Keratinocyte (primary cell): ENCODE data around the gene CCDC12. TPM values are rescaled to one million over a fixed set of nuclear protein-coding genes. Genes with fewer than 3 reads are reported as not detected.
A peak's percentile ranks its signal among the peaks of the same experiment; 100 is the strongest.

Experiments
- DNase-seq: peaks from one replicate; pipeline ENCODE4 v3.0.0-alpha.2; 2011; ENCODE audit warnings: low read depth, missing footprints, low spot score
- FAIRE-seq: peaks from 2 replicates; lab custom pipeline; 2011; peaks lifted over from hg19 to GRCh38; lab: Jason Lieb, UNC
- H2AFZ ChIP-seq: 2 replicates; pipeline ENCODE4 v1.6.0; 2012; ENCODE audit warnings: low read length, control low read depth, inconsistent platforms; ENCODE audit not compliant: control insufficient read depth
- H3K27ac ChIP-seq: 2 replicates; pipeline ENCODE4 v1.5.1; 2011; ENCODE audit warnings: low read length; ENCODE audit not compliant: control insufficient read depth, insufficient read depth
- H3K27me3 ChIP-seq: 3 replicates; pipeline ENCODE4 v1.6.0; 2011; ENCODE audit warnings: low read length; ENCODE audit not compliant: control insufficient read depth, insufficient read depth; ENCODE audit errors: extremely low read depth
- H3K36me3 ChIP-seq, 2 experiments: 2 replicates in 1 of 2; 3 replicates in 1 of 2; pipeline ENCODE4 v1.5.1; 2011; ENCODE audit warnings: low read length in 2 of 2, mild to moderate bottlenecking in 1 of 2; ENCODE audit not compliant: control insufficient read depth in 2 of 2, insufficient read depth in 2 of 2; ENCODE audit errors: extremely low read depth in 1 of 2
- H3K4me1 ChIP-seq: 3 replicates; pipeline ENCODE4 v1.5.1; 2011; ENCODE audit warnings: low read length; ENCODE audit not compliant: control insufficient read depth, insufficient read depth; ENCODE audit errors: extremely low read depth
- H3K4me2 ChIP-seq: 3 replicates; pipeline ENCODE4 v1.6.0; 2011; ENCODE audit warnings: low read depth, low read length; ENCODE audit not compliant: control insufficient read depth, insufficient read depth; ENCODE audit errors: extremely low read depth
- H3K4me3 ChIP-seq, 3 experiments: fragments of 200-600 bp in 1 of 3; sonication (generic) in 1 of 3; 2 replicates in 2 of 3; 3 replicates in 1 of 3; pipeline ENCODE4 v1.5.1; 2011 to 2016; ENCODE audit warnings: low read length in 3 of 3, mild to moderate bottlenecking in 3 of 3, control low read depth in 2 of 3, inconsistent platforms in 1 of 3, low read depth in 1 of 3, mixed read lengths in 1 of 3, mixed run types in 1 of 3, moderate library complexity in 1 of 3; ENCODE audit not compliant: control insufficient read depth in 2 of 3, insufficient read depth in 2 of 3; ENCODE audit errors: extremely low read depth in 1 of 3
- H3K79me2 ChIP-seq: 2 replicates; pipeline ENCODE4 v1.6.0; 2012; ENCODE audit warnings: low read length; ENCODE audit not compliant: control insufficient read depth, insufficient read depth
- H3K9ac ChIP-seq: 3 replicates; pipeline ENCODE4 v1.6.0; 2011; ENCODE audit warnings: low read length; ENCODE audit not compliant: control insufficient read depth, insufficient read depth; ENCODE audit errors: extremely low read depth
- H3K9me1 ChIP-seq: 3 replicates; pipeline ENCODE4 v1.6.0; 2011; ENCODE audit warnings: low read length; ENCODE audit not compliant: control insufficient read depth, insufficient read depth; ENCODE audit errors: extremely low read depth
- H3K9me3 ChIP-seq: 2 replicates; pipeline ENCODE4 v1.5.1; 2012; ENCODE audit warnings: low read depth, low read length; ENCODE audit not compliant: control insufficient read depth
- H4K20me1 ChIP-seq: 3 replicates; pipeline ENCODE4 v1.6.0; 2011; ENCODE audit warnings: low read length; ENCODE audit not compliant: control insufficient read depth, insufficient read depth; ENCODE audit errors: extremely low read depth
- EZH2 ChIP-seq: IDR thresholded peaks from one replicate; pipeline ENCODE4 v1.6.1; 2012; ENCODE audit warnings: inconsistent platforms, mild to moderate bottlenecking, low read length, moderate library complexity
- dilution Hi-C: fragments of 300-500 bp; cut with MboI; formaldehyde crosslinking; loops from one replicate; pipeline ENCODE4 v1.7.0; 2020; ENCODE audit warnings: low sequenced_read_pairs; ENCODE audit not compliant: extremely low pct_ligation_motif_present
- polyA plus RNA-seq, 5 experiments: library from polyadenylated mRNA; depleted of rRNA in 3 of 5; stranded (reverse) in 3 of 5; stranded (forward) in 1 of 5; unstranded in 1 of 5; fragments of >200 nt; gene quantifications; 1 replicate in 1 of 5; 2 replicates in 3 of 5; 3 replicates in 1 of 5; pipeline versions ENCODE4 v1.2.1 to v1.2.3, GENCODE V29; 2011 to 2012; ENCODE audit warnings: missing spikeins in 2 of 5, low read depth in 1 of 5, low replicate concordance in 1 of 5
- TF ChIP-seq, protein P1 (sequence below), 3 experiments: IDR thresholded peaks in 1 of 3; conservative IDR thresholded peaks in 1 of 3; optimal IDR thresholded peaks in 1 of 3; 2 replicates in 2 of 3; 3 replicates in 1 of 3; pipeline versions ENCODE3 to v1.5.1; 2011; ENCODE audit warnings: low read length in 3 of 3, mild to moderate bottlenecking in 3 of 3, moderate library complexity in 2 of 3, control low read depth in 1 of 3, inconsistent platforms in 1 of 3; ENCODE audit not compliant: insufficient read depth in 2 of 3; ENCODE audit errors: extremely low read depth in 1 of 3

CCDC12 gene
- polyA plus RNA-seq, 1 donor (not counting 4 experiments of a cell fraction or from before 2014, with no cell fraction given) = 27.5 TPM

DNA sequence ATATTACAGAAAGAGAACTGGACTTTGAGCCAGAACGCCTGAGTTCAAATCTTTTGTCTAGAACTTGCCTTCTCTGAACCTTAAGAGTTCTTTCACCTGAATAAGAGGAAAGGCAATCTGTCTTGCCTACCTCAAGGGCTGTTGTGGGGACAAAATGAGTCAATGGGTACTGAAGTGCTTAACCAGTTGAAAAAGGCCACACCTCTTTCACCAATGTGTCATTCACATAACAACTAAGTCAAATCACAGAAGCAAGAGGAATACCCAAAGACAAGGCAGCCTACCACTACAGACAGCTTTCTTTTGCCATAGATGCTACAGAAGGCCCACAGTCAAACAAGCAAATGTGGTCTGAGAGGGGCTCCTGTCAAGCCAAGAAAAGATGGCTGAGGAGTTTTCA is 42.7 kb upstream of the CCDC12 start:
- Histone ChIP-seq H3K79me2 (peaks cover 9% of the 10 kb centered on the region), H3K27ac (no peak overlapping the region), H3K4me3 (no peak overlapping the region), H3K9me3 (no peaks in the 10 kb centered on the region), H3K9ac (no peak overlapping the region), H2AFZ (no peak overlapping the region), H3K9me1 (no peaks in the 10 kb centered on the region), H3K36me3 (peaks cover 6 to 23% of the 10 kb centered on the region in 2 experiments), H3K4me1 (peaks cover 20% of the 10 kb centered on the region), H3K27me3 (no peaks in the 10 kb centered on the region), H4K20me1 (peaks cover 4% of the 10 kb centered on the region), H3K4me2 (no peak overlapping the region)
- DNase-seq (no peak), FAIRE-seq (peak; percentile 46)
- dilution Hi-C loops = no loop called here
- TF ChIP-seq, protein P1, sequence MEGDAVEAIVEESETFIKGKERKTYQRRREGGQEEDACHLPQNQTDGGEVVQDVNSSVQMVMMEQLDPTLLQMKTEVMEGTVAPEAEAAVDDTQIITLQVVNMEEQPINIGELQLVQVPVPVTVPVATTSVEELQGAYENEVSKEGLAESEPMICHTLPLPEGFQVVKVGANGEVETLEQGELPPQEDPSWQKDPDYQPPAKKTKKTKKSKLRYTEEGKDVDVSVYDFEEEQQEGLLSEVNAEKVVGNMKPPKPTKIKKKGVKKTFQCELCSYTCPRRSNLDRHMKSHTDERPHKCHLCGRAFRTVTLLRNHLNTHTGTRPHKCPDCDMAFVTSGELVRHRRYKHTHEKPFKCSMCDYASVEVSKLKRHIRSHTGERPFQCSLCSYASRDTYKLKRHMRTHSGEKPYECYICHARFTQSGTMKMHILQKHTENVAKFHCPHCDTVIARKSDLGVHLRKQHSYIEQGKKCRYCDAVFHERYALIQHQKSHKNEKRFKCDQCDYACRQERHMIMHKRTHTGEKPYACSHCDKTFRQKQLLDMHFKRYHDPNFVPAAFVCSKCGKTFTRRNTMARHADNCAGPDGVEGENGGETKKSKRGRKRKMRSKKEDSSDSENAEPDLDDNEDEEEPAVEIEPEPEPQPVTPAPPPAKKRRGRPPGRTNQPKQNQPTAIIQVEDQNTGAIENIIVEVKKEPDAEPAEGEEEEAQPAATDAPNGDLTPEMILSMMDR (optimal IDR thresholded peaks at IDR 0.05 in 1 of 3, IDR thresholded peaks at IDR 0.05 in 1 of 3, conservative IDR thresholded peaks at IDR 0.05 in 1 of 3; ENCODE audit: extremely low read depth in 1 of 3, insufficient read depth in 2 of 3, low read length in 3 of 3) = no peak
- TF ChIP-seq EZH2 = no peak

DNA sequence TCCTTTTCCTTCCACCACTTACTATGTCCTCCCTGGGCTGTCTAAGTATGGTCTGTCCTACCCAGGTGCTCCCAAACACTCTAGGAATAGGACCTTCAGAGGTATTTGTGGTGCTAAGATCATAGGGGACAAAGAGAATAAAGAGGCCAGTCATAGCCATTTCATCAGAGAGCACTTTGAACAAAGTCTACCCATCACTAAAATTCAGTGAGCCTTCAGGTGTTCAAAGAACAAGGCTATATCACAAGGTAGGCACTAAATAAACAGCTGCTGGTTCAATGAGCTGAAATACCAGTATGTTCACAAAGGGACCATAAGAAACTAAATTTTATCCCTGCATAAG is 41.7 kb upstream of the CCDC12 start:
- TF ChIP-seq, protein P1 (optimal IDR thresholded peaks at IDR 0.05 in 1 of 3, IDR thresholded peaks at IDR 0.05 in 1 of 3, conservative IDR thresholded peaks at IDR 0.05 in 1 of 3; ENCODE audit: extremely low read depth in 1 of 3, insufficient read depth in 2 of 3, low read length in 3 of 3) = no peak
- no peak for TF ChIP-seq EZH2
- FAIRE-seq = no peak
- H3K4me3 ChIP-seq = no peak overlapping the region
- no peak overlapping the region for H3K9ac ChIP-seq
- peaks cover 9% of the 10 kb centered on the region for H3K79me2 ChIP-seq
- dilution Hi-C loops = no loop called here
- H3K4me2 ChIP-seq = no peak overlapping the region
- no peak overlapping the region for H3K27ac ChIP-seq
- peaks cover 6 to 23% of the 10 kb centered on the region in 2 experiments for H3K36me3 ChIP-seq
- H4K20me1 ChIP-seq = peaks cover 4% of the 10 kb centered on the region
- no peaks in the 10 kb centered on the region for H3K9me1 ChIP-seq
- no peaks in the 10 kb centered on the region for H3K27me3 ChIP-seq
- DNase-seq = no peak
- no peaks in the 10 kb centered on the region for H3K9me3 ChIP-seq
- H2AFZ ChIP-seq = no peak overlapping the region
- H3K4me1 ChIP-seq = peaks cover 20% of the 10 kb centered on the region
